ENCODE data around the gene GABRB3.

The GABRB3 gene

DNA sequence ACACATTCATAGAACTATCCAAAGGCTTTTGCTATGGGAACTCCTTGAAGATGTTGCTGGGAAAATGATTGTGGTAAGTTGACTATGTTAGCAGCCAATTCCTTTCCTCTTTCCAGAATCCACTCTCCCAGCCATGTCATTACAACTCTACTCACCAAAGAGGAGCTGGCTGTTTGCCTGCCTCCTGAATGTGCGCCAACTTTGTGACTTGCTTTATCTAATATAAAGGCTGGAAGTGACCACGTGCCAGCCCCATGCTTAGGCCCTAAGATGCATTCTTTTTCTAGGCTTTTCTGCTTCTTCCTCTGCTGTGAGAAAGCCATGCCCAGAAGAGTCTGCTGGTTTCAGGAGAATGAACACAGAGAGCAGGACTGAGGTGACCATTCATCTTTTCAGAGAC lies 182.2 kb downstream of the GABRB3 start:
- TF ChIP-seq JUND (IDR thresholded peaks at IDR 0.05; ENCODE audit: low read depth), result no peak
- no peak for DNase-seq (ENCODE audit: low read depth in 1 of 2, low spot score in 1 of 2)
- in situ Hi-C loops (cut with HindIII; ENCODE audit: low pct_unique_long_range_greater_than_20kb, low sequenced_read_pairs), result no loop called here

DNA sequence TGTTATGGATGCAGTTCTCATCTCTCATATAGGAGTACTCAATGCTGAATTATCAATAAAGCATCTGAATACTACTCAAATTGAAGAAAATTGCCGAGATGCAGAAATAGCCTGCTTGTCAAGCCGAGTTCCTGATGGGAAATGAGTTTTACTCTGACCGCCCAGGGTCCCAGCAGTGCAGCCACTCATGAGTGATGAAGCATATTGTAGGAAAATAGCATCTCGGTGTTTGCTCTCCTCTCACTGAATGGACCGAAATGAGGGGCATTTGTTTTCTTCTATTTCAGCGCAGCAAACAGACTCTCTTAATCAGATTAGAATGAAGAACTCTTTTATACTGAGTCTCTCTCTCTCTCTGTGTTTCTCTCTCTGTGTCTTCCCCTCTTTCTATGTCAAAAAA lies 190.0 kb downstream of the GABRB3 start:
- no peak for TF ChIP-seq JUND (IDR thresholded peaks at IDR 0.05; ENCODE audit: low read depth)
- in situ Hi-C loops (cut with HindIII; ENCODE audit: low pct_unique_long_range_greater_than_20kb, low sequenced_read_pairs), result no loop called here
- DNase-seq (ENCODE audit: low read depth in 1 of 2, low spot score in 1 of 2), result no peak

DNA sequence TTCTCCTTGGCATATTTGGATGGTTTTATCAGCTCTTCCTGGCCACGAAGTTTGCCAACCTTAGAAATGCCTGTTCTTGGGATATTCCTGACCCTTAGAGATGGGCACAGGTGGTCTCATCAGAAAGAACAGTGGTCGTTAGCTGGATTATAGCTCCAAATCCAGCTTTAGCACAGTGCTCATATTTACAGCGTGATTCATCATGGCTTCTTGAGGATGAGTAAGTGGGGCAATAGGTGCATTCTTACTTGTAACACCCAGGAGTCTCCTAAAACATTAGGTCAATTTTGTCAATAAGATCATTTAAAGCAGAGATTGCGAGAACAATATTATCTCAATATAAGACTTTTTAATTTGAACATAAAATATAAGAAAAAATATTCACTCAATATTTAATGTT lies 191.9 kb downstream of the GABRB3 start:
- no peak for DNase-seq (ENCODE audit: low read depth in 1 of 2, low spot score in 1 of 2)
- in situ Hi-C loops (cut with HindIII; ENCODE audit: low pct_unique_long_range_greater_than_20kb, low sequenced_read_pairs), result no loop called here

DNA sequence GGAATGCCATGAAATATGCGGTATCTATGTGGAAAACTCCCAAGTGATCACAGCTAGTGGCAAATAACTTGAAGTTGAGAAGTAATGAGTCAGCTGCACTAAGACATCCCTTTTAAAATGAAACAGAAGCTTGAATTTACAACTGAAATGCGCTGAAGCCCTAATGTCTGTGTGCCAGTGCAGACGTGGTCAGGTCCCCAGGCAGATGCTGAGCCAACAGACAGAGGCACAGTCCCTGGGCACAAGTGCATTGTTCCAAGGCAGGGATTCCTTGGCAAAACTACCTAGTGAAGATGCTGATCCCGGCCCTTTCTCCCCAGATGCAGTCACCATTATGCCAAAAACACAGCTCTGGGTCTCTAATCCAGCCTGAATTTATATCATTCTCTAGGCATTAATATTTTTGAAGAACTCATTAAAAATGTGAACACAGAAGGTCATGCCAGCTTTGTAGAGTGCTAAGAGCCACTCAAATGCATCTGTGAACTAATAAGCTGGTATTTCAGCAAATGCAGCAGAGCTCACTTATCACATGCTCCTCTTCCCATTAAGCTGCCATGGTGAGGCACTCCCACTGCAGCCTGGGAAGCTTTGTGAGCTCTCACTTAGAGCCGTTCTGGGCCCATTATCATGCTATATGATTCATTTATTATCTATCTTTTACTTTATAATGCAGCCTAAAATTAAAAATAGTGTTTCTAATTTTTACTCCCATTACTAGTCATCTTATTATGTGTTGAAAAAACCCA lies 200.1 kb downstream of the GABRB3 start:
- DNase-seq (ENCODE audit: low read depth in 1 of 2, low spot score in 1 of 2), result no peak
- in situ Hi-C loops (cut with HindIII; ENCODE audit: low pct_unique_long_range_greater_than_20kb, low sequenced_read_pairs), result no loop called here
- no peak for TF ChIP-seq JUND (IDR thresholded peaks at IDR 0.05; ENCODE audit: low read depth)

More for the DNA sequence above, 191.9 kb downstream of the GABRB3 start:
- no peak for TF ChIP-seq JUND (IDR thresholded peaks at IDR 0.05; ENCODE audit: low read depth)

DNA sequence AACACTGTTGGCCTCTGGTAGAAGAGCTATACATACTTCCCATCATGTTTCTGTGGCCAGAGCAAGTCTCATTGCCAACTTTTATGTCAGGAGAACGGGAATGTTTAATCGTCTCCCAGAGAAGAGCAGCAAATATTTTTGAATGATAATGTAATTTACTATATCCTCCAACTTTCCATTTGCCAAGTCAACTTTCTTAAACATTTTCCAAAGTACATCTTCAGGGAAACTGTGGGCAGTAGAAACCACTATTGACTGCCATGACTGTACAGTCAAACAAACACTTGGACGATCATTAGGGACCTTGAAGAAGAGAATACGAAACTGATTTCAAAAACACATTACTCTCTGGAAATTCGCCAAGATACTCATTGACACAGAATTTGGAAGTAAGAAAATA lies 201.5 kb downstream of the GABRB3 start:
- DNase-seq (ENCODE audit: low read depth in 1 of 2, low spot score in 1 of 2), result no peak
- TF ChIP-seq JUND (IDR thresholded peaks at IDR 0.05; ENCODE audit: low read depth), result no peak
- in situ Hi-C loops (cut with HindIII; ENCODE audit: low pct_unique_long_range_greater_than_20kb, low sequenced_read_pairs), result no loop called here

DNA sequence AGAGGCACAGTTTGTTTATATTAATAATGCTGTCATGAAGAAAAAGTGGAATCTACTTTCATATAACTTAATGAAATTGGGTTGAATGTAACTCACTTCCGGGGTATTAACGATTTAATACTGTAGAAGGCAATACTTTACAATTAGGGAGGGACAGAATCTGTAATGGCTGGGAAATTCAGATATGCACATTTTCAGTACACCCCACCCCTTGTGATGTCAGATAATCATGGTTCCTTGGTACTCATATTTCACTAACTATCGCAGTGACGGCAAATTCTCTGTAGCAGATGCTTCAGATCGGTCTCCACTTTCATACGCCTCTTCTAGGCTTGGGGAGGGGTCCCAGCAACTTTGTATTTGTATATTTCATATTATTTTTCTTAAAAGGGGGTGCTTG lies 207.3 kb downstream of the GABRB3 start:
- no peak for TF ChIP-seq JUND (IDR thresholded peaks at IDR 0.05; ENCODE audit: low read depth)
- in situ Hi-C loops (cut with HindIII; ENCODE audit: low pct_unique_long_range_greater_than_20kb, low sequenced_read_pairs), result no loop called here
- DNase-seq (ENCODE audit: low read depth in 1 of 2, low spot score in 1 of 2), result no peak

DNA sequence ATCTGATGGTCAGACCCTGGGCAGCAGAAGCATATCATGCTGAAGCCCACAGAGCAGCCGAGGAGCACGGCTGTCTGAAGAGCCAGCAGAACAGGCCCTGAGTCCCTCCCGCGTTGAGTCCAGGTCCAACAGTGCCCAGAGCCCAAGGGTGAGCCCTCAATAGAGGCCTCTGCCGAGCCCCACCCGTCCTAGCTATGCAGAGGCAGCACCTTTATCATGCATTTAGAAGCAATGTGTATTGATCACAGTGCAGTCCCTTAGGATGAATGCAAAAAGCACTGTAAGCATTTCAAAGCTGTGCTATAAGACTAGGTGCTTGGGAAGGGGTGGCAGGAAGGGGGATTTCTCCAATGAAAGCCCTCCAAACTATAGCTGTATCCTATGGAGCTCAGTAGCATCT lies 208.5 kb downstream of the GABRB3 start:
- TF ChIP-seq JUND (IDR thresholded peaks at IDR 0.05; ENCODE audit: low read depth), result no peak
- DNase-seq (ENCODE audit: low read depth in 1 of 2, low spot score in 1 of 2), result no peak
- in situ Hi-C loops (cut with HindIII; ENCODE audit: low pct_unique_long_range_greater_than_20kb, low sequenced_read_pairs), result no loop called here

DNA sequence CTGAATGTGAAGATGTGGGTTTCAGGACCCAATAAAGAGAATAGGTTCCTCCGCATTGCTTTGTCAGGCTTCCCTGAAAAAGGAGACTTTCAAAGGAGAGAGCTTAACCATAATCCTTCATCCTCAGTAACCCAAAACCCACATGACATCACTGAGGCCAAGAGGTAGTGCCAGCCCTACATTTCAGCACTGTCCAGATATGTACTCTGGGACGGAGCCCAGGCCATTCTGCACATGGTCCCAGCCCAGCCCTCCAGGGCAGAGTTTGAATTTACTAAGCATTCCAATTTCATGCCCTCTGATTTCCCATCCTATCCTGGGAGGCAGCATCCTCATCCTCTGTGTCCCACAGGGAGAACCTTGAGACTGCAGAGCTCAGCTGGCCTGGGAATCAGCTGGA lies 210.5 kb downstream of the GABRB3 start:
- DNase-seq (ENCODE audit: low read depth in 1 of 2, low spot score in 1 of 2), result no peak
- no peak for TF ChIP-seq JUND (IDR thresholded peaks at IDR 0.05; ENCODE audit: low read depth)
- in situ Hi-C loops (cut with HindIII; ENCODE audit: low pct_unique_long_range_greater_than_20kb, low sequenced_read_pairs), result no loop called here

DNA sequence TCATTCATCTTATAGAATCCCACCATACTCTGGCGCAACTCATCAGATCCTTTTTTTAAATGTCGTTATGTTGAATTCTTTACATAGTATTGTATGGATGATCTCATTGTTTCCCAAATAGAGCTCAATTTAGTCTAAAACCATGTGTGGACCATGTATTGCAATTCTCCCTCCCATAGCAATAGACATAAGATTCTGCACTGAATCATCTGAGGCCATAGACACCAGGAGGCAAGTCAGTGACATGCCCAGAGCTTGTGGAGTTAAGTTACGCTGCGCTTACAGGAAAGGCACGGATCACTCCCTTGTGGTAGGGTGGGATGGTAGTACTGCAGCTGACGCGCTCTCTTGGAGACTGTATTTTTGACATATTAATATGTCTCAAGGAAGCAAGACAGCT lies 211.0 kb downstream of the GABRB3 start:
- in situ Hi-C loops (cut with HindIII; ENCODE audit: low pct_unique_long_range_greater_than_20kb, low sequenced_read_pairs), result no loop called here
- DNase-seq (ENCODE audit: low read depth in 1 of 2, low spot score in 1 of 2), result no peak
- TF ChIP-seq JUND (IDR thresholded peaks at IDR 0.05; ENCODE audit: low read depth), result no peak

DNA sequence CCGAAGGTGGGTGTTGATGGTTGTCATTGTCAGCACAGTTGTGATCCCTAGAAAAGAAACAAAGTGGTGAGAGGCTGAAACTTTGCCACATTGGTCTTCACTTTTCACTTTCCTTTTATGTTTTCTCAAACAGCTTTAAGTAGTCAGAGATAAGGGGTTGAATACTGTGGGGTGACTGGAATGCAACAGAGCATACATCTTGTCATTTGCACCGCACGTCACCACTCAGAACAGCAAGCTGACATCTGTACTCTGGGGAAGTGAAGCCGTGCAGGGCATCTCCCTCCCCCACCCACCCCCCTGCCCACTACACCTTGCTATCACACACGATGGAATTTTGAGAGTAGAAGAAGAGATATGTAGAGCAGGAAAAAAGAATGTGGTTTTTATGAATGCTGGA lies 211.7 kb downstream of the GABRB3 start:
- in situ Hi-C loops (cut with HindIII; ENCODE audit: low pct_unique_long_range_greater_than_20kb, low sequenced_read_pairs), result no loop called here
- DNase-seq (ENCODE audit: low read depth in 1 of 2, low spot score in 1 of 2), result no peak
- no peak for TF ChIP-seq JUND (IDR thresholded peaks at IDR 0.05; ENCODE audit: low read depth)

DNA sequence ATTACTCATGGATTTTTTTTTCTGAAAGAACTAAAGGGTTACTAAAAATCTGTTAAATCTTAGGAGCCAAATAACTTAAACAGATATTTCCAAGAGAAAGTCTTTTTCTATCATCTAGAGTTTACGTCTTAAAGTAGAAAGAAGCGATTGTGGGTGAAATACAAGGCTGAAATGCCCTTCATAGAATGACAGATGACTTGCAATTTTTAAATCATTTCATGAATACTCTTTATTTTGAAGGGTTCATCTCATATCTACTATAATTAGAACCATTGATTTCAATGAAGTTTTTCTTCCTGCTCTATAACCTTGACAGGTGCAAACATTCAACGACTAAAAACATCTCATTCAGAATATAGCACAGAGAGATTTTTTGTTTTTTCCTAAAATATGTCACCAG lies 217.0 kb downstream of the GABRB3 start:
- no peak for TF ChIP-seq JUND (IDR thresholded peaks at IDR 0.05; ENCODE audit: low read depth)
- in situ Hi-C loops (cut with HindIII; ENCODE audit: low pct_unique_long_range_greater_than_20kb, low sequenced_read_pairs), result no loop called here
- DNase-seq (ENCODE audit: low read depth in 1 of 2, low spot score in 1 of 2), result no peak

DNA sequence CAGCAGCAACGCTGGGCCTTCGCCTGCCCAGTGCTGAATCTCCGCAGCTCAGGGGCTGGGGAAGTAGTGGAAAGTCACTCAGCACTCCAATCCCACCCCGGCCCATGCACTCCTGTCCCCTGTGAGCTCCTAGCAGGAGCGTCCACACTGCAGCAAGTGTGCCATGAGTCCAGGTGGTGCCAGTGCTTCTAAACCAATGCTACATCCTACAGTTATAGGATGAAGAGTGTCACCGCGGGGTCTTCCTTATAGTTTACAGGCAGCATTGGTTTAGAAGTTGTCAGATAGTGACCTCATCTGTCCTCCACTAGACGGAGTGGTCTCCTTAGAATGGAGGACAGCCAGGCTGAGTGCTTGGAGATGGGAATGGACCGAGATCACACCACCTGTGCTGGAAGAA lies 221.4 kb downstream of the GABRB3 start:
- TF ChIP-seq JUND (IDR thresholded peaks at IDR 0.05; ENCODE audit: low read depth), result no peak
- DNase-seq (ENCODE audit: low read depth in 1 of 2, low spot score in 1 of 2), result peak in 1 of 2 experiments; percentile 13
- in situ Hi-C loops (cut with HindIII; ENCODE audit: low pct_unique_long_range_greater_than_20kb, low sequenced_read_pairs), result no loop called here

DNA sequence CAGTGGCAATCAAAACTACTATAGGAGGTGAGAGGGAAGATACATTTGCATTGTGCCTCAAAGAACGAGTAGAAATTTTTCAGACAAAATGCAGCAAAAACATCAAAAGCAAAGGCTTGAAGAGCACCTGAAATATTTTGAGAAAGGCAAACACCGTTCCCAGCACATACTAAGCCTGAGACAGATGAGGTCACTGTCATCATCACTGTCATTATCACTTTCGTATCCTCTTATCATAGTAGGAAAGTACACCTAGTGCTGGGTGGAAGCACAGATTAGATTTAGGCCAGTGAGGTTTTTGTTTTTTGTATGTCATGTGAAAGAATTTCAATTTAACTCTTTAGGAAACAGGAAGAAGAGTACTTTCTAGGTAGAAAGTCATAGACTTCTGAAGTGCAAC lies 222.0 kb downstream of the GABRB3 start:
- TF ChIP-seq JUND (IDR thresholded peaks at IDR 0.05; ENCODE audit: low read depth), result no peak
- in situ Hi-C loops (cut with HindIII; ENCODE audit: low pct_unique_long_range_greater_than_20kb, low sequenced_read_pairs), result no loop called here
- DNase-seq (ENCODE audit: low read depth in 1 of 2, low spot score in 1 of 2), result no peak

DNA sequence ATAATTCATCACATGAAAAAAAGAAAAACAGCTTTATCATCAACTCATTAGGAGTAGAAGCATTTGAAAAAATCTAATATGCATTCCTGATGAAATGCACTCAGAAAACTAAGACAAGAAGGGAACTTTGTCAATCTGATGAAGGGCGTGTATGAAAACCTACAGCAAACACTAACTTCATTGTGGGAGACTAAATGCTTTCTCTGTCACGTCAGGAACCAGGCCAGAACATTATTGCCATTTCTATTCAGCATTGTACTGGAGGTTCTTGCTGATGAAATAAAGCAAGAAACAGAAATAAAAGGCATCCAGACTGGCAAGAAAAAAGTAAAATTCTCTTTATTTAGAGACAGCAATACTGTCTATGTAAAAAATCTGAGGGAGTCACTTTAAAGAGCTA lies 235.2 kb downstream of the GABRB3 start:
- in situ Hi-C loops (cut with HindIII; ENCODE audit: low pct_unique_long_range_greater_than_20kb, low sequenced_read_pairs), result no loop called here
- TF ChIP-seq JUND (IDR thresholded peaks at IDR 0.05; ENCODE audit: low read depth), result no peak
- no peak for DNase-seq (ENCODE audit: low read depth in 1 of 2, low spot score in 1 of 2)

Data from T47D (cell line).